ENCODE data around the gene ALPG.
"Not testable (repeated sequence)": the region's sequence is repeated elsewhere in the genome, so short reads cannot be mapped to it uniquely, and the experiment has no call there.

ALPG gene

GRCh38 chr2:232419245-232420072, 12.8 kb downstream of the ALPG start:
- DNase-seq (ENCODE audit: low read depth in 2 of 2) = no peak

- DNase-seq (ENCODE audit: low read depth in 2 of 2) = no peak
Measured at GRCh38 chr2:232420073-232420454, 13.4 kb downstream of the ALPG start.

- DNase-seq (ENCODE audit: low read depth in 2 of 2) = no peak
Measured at GRCh38 chr2:232420463-232421188, 14.0 kb downstream of the ALPG start.

- no peak for DNase-seq (ENCODE audit: low read depth in 2 of 2)
Measured at GRCh38 chr2:232421189-232421785, 14.6 kb downstream of the ALPG start.

- no peak for DNase-seq (ENCODE audit: low read depth in 2 of 2)
Measured at GRCh38 chr2:232422051-232422450, 15.4 kb downstream of the ALPG start.

GRCh38 chr2:232422996-232423395, 16.4 kb downstream of the ALPG start:
- not testable (repeated sequence) for DNase-seq (ENCODE audit: low read depth in 2 of 2)

- DNase-seq (ENCODE audit: low read depth in 2 of 2) = not testable (repeated sequence)
Measured at GRCh38 chr2:232423407-232423806, 16.8 kb downstream of the ALPG start.

GRCh38 chr2:232431705-232432590, 25.3 kb downstream of the ALPG start:
- DNase-seq (ENCODE audit: low read depth in 2 of 2) = no peak

GRCh38 chr2:232432598-232433184, 26.0 kb downstream of the ALPG start:
- DNase-seq (ENCODE audit: low read depth in 2 of 2) = no peak

- DNase-seq (ENCODE audit: low read depth in 2 of 2) = not testable (repeated sequence)
Measured at GRCh38 chr2:232433622-232434021, 27.0 kb downstream of the ALPG start.

GRCh38 chr2:232434091-232434490, 27.4 kb downstream of the ALPG start:
- no peak for DNase-seq (ENCODE audit: low read depth in 2 of 2)

- no peak for DNase-seq (ENCODE audit: low read depth in 2 of 2)
Measured at GRCh38 chr2:232434563-232435374, 28.1 kb downstream of the ALPG start.

- DNase-seq (ENCODE audit: low read depth in 2 of 2) = no peak
Measured at GRCh38 chr2:232435375-232435648, 28.7 kb downstream of the ALPG start.

- DNase-seq (ENCODE audit: low read depth in 2 of 2) = no peak
Measured at GRCh38 chr2:232435805-232436204, 29.2 kb downstream of the ALPG start.

- no peak for DNase-seq (ENCODE audit: low read depth in 2 of 2)
Measured at GRCh38 chr2:232436381-232437194, 29.9 kb downstream of the ALPG start.

GRCh38 chr2:232437195-232437571, 30.5 kb downstream of the ALPG start:
- DNase-seq (ENCODE audit: low read depth in 2 of 2) = no peak

GRCh38 chr2:232438091-232438490, 31.4 kb downstream of the ALPG start:
- no peak for DNase-seq (ENCODE audit: low read depth in 2 of 2)

- no peak for DNase-seq (ENCODE audit: low read depth in 2 of 2)
Measured at GRCh38 chr2:232438951-232439757, 32.5 kb downstream of the ALPG start.

GRCh38 chr2:232439758-232440135, 33.1 kb downstream of the ALPG start:
- DNase-seq (ENCODE audit: low read depth in 2 of 2) = no peak

Data from stimulated activated CD4-positive, alpha-beta T cell treated with anti-CD3 and anti-CD28 coated beads, Interleukin-15, amount 100 ng/mL, for 48 hours (primary cell).